Kidney capillary endothelial cell (primary cell): ENCODE measurements around the gene ZNF24.

Experiments
- DNase-seq: peaks from one replicate; pipeline ENCODE4 v3.0.0-alpha.2; 2018; ENCODE audit warnings: low spot score

The ZNF24 gene

DNA sequence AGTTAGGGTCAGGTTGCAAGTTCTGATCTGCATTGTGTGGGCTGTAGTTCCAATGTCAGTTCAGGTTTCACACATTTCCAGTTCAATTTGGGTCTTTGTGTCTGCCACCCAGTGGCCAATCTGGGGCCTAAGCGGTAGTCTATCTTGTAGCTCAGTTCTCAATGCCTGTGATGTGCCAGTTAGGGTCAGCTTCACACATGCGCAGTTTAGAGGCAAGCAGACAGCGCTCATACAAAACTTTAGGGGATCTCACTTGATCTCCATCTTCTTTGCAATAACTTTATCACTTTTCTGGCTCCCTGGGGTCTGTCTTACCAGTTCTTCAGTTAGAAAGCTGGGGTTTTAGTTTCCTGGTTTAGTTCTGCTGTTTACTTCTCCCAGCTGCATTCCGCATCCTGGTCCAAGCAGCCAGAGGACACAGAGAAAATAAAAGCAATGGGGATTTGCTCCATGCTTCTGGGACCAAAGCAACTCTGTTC lies 11.0 kb upstream of the ZNF24 start:
- peak; percentile 80 for DNase-seq

DNA sequence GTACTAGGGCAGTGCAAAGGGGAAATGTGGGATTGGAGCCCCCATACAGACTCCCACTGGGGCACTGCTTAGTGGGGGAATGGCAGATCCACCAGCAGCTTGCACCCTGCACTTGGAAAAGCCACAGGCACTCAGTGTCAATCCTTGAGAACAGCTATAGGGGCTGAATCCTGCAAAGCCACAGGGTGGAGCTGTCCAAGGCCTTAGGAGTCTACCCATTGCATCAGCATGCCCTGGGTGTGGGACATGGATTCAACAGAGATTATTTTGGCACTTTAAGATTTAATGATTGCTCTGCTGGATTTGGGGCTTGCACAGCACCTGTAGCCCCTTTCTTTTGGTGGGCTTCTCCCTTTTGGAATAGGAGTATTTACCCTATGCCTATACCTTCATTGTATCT lies 8.6 kb upstream of the ZNF24 start:
- no peak for DNase-seq

DNA sequence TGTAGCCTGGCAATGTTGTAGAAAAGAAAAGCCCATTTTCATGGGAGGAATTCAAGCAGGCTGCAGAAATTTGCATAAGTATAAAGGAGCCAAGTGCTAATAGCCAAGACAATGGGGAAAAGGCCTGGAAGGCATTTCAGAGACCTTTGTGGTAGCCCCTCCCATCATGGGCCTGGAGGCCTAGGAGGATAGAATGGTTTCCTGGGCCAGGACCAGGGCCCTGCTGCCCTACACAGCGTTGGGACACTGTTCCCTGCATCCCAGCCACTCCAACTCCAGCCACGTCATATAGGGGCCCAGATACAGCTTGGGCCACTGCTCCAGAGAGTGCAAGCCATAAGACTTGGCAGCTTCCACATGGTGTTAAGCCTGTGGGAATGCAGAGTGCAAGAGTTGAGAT lies 8.1 kb upstream of the ZNF24 start:
- no peak for DNase-seq

DNA sequence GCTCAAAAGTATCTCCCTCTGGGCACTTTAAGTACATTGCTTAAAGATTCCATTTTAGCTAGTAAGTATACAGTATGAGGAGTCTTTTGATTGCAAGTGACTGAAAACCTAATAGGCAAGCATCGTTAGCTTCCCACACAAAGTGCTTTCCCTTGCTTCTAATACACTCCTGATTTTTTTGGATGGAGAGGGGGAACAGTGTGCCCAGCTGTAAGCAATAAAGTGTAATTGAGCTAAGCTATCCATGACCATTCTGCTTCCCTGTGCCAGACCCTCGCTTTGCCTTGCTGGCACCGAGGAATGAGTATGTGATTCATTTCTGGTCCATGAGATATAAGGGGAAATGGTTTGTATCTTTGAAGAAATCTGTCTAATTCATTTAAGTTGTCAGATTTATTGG lies 3.8 kb upstream of the ZNF24 start:
- DNase-seq, result no peak

DNA sequence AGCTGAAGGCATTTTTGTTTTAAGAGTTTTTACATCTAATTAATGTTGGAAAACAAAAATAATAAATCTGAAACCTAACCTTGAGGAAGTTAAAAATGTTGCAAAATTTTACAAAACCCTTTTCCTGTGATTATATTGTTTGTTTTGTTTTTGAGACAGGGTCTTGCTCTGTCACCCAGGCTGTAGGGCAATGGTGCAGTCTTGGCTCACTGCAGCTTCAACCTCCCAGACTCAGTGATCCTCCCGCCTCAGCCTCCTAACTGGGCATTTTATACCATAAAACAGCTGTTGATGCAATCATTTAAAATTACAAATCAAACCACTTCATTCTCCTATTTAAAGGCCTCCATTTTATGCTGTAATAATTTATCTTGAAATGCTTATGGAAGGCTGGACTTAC lies 1.7 kb upstream of the ZNF24 start:
- no peak for DNase-seq

DNA sequence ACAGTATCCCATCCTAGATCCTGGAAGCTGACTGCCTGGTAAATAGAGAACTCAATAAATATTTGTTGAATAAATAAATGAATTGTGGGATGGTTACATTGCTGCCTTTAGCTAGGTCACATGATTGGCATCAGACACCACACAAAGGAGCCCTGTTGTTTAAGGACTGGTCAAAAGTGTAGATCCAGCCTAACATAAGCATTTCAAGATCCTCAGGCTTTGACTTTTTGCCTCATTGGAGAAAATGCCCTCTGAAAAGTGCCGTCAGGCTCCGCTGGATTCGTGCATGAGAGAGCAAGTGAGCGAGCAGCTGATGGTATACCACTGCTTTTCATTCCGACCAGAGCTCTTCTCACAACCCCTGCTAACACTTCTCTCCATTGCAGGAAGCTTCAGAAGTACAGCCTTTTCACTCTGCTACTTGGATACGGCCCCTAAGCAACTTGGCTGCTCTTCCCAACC lies 1.3 kb upstream of the ZNF24 start:
- DNase-seq, result no peak

DNA sequence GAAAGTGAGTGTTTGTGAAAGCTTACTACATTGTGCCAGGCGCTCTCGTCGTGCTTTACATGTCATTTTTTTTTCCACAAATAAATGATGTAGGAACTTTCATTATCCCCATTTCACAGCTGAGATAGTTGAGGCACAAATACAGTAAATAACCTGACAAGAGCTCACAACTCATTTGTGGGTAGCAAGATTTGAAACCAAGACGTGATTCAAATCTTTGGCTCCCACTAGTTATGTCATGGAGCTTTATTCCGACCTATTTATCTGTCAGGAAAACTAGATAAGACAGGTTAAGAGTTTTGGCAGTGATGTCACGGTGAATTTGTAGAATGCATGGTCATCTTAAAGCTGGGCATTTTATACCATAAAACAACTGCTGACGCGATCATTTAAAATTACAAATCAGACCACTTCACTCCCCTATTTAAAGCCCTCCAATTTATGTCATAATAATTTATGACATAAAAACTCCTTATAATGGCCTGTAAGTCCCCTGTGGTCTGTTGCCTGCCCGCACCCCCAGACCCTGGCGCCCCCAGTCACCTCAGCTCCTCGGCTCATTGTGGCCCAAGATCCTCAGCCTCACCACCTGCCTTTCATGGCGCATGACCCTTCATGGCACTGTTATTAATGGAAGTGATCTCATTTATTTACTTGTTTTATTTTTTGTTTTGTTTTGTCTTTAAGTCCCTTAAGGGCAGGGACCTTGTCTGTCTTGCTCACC lies 678 bp upstream of the ZNF24 start:
- DNase-seq, result no peak

DNA sequence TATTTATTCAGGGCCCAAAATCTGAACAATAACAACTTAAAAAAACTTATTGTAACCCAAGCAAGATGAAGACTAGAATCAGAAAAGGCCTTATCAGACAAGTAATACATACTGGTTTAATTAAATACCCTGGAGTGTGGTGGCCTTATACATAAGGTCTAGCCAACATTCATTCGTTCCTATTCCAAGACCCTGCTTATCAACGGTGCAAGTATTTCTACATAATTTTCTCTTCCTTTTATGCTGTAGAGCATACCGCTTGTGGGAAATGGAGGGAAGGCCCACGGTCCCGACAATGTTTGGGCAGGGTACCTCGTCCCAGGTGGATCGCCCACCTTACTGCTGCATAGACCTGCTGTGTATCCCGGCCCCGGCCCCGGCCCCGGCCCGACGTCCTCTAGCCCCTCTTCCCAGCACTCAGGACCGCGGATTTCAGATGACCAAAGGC lies 708 bp downstream of the ZNF24 start:
- DNase-seq, result no peak

DNA sequence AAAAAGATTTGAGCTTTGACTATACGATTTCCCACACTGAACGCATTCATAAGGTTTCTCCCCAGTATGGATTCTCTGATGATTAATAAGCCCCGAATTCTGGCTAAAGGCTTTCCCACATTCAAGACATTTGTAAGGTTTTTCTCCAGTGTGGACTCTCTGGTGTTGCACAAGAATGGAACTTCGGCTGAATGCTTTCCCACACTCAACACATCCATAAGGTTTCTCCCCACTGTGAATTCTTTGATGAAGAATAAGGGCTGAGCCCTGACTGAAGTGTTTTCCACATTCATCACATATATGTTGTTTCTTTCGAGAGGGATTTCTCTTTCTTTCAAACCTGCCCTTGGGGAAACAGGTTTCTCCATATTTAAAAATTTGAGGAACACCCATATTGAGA lies 6.9 kb downstream of the ZNF24 start:
- DNase-seq, result no peak

DNA sequence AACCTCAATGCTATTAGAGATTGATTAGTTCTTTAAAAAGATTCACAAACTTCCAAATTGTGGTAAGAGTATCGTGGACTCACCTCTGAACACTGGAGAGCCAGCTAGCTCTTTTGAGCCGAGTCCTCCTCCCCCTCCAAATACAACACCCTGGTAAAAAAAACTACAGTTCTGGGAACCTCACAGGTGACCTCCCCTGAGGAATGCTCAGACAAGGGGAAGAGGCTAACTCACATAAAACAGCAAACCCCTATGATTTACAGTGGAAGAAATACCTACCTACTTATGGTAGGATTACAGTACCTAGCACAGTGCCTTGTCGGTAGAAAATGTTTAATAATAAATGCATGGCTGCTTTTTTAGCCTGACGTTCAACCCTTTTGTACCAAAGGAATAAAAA lies 8.4 kb downstream of the ZNF24 start:
- DNase-seq, result no peak

DNA sequence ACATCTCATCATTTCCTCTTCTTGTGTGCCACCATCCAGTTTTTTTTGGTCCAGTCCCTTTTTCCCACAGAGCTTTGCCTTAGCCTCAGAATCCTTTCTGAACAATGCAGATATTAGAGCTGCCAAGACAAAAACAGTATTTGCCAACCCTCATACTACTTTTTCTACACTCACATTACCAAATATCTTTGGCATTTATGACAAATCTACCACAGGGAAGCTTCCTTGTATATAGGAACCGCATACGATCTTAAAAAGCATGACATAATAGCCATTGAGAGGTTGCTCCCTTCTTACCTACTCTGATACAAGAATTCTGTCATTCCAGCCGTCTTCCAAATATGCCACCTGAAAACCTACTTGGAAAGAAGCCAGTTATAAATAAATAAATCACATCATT lies 9.4 kb downstream of the ZNF24 start:
- no peak for DNase-seq

DNA sequence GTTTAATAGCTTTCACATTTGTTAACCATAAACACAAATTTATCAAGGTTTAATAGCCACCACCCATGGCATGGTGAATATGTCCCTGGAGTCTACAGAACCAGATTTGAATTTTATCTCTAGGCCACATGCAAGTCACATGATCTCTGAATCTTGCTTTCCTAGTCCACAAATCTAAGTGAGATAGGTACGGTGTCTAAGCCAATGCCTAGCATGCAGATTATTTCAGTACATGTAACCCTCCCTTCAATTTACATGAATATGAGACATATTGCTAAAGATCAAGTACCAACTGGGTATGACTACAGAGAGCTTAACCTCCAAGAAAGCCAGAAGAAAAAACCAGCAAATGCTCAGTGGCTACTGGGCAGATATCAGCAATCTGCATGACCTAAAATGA lies 10.0 kb downstream of the ZNF24 start:
- DNase-seq, result no peak

DNA sequence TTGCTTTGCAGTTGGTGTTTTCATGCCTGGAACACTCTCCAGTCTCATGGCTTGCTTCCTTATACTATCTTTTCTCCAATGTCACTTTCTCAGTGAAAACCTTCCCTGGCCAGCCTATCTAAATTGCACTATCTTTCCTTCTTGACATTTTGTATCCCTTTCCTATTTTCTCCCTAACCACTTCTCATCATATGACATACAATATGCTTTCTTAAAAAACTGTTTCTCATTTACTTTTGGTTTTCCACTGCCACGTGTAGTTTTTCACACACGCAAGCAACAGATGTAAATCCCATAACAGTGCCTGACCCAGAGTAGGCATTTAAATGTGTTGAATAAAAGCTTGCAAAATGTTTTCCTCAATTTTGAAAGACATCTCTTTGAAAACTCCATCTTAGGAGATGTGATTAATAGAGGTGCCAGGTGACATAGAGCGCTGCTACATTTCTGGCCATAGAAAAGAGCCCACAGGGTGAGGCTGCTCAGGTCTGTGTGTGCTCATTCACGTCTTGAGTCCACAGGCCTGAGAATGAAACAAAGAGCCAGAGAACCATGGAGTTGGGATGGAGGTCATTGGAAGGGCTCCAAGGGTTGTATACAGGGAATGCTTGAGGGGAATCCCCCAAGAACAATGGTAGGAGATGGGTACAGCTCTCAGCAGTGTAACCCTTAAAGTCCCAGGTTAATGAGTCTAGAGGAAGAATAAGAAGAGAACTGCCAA lies 12.7 kb downstream of the ZNF24 start:
- no peak for DNase-seq

DNA sequence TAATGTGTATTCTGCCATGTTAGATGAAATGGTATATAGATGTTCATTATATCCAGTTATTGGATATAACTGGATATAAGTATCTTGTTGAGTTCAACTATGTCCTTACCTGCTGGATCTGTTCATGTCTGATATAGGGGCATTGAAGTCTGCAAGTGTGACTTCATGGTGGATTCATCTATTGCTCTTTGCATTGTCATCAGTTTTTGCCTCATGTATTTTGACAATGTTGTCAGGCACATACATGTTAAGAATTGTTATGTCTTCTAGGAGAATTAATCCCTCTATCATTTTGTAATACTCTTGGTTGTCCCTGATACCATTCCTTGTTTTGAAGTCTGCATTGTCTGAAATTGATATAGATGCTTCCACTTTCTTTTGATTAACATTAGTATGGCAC lies 15.4 kb downstream of the ZNF24 start:
- DNase-seq, result no peak

DNA sequence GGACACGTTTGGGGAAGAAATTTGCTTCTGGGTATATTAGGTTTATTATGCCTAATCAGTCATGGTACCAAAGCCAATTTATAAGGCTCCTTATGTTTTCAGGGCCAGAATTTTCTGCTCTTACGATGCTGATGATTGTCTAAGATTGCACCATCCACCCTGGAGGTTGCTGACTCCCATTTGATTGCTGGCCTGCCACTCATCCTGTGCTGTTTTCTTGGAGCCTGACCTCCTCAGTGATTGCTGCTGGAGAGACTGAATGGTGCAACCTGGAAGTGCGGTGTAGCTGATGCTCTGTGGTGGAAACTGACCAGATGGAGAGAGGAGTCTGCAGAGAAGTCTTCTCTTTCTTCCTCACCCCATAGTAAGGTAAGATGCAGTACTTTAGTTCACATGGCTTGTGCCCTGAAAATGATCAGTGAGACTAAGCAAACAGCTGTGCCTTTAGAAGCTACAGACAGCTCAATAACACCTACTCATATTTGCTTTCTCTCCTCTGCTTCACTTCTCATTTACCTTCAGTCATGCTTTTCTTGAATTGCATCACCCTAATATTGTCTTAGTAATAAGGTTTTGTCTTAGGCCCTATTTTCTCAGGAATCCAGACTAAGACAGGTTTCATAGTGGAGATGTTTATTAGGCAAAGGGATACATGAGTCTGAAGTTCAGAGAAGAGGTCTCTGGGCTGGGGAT lies 17.4 kb downstream of the ZNF24 start:
- DNase-seq, result no peak

DNA sequence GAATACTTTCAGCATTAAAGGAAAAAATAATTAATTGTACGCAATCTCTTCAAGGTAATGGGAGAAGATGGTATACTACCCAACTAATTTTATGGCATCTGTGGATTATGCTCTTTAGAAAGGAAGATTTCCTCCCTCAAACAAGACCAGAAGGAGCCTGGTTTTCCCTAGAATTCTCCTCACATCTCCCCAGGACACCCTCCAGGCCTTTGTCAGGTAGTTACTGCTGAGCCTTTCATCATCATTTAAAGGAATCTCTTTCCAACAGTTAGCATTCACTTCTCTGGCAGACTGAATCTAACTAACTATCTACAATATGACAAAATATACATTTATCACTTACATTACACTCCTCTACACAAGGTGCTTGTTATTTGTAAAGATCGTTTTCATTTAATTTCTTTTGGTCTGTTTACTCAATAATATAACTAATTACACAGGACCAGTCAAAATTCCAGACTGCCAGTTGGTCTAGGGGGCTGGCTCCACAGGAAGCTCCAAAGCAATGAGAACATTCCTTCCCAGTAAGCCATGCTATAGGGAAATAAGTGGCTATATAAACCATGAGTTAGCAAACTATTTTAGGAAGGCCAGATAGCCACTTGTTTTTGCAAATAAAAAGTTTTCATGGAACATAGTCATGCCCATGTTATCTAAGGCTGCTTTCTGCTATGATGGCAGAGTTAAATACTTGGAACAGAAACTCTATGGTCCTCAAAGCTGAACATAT lies 19.1 kb downstream of the ZNF24 start:
- peak; percentile 44 for DNase-seq

DNA sequence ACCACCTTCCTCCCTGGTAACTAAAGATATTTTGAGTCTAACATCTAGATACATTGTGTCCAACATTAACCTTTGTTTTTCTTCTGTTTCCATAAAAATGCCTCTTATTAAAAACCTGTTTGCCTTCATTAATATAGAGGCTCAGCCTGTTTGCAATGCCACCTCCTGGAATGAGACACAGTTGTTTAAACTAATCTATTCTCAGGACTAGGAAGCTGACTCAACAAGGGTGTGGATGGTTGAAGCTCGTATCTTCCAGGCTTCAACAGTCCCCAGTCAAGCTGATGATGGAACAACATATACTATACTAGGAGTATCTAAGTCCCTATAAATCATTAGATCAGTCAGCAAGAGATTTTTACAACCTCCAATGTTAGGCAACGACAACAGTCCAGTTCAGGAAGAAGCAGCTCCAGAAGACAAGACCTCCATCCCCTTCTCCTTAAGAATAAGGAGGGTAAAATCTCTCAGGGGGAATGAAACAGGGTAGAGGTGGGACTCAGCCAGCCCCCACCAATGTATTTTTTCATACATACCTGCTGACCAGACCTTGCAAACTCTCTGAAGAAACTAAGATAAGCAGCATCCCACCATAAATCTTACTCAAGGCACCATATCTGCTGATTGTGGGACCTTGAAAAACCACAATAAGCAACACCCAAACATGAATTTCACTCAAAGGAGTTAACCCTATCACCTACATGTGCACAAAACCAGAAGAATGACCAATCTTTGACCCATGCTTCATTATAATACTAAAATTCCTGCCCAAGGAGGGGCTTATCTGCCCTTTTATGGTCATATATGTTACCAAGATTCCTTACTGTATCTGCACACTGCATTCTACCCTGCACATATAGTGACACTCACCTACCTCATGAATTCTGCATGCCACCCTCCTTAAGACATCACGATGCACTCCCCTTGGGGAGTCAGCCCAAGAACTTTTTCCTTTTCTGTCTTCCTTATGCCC lies 21.4 kb downstream of the ZNF24 start:
- DNase-seq, result peak; percentile 25

DNA sequence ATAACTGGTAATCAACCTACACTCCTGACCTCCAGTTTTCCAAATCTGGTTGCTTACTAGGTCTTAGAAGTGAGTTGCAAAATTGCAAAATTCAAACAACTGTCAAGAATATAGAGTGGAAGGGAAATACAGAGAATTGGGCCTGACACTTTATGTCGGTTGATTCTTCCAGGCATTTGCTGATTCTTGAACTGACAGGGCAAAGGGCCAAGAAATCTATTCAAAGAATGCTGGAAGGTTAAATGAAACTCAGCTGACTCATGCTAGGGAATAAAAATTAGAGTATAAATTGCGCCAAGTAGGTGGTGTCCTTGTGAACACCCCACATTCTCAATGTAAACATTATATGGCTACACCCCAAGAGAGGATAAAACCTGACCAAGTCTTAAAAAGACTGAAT lies 32.7 kb downstream of the ZNF24 start:
- DNase-seq, result no peak

DNA sequence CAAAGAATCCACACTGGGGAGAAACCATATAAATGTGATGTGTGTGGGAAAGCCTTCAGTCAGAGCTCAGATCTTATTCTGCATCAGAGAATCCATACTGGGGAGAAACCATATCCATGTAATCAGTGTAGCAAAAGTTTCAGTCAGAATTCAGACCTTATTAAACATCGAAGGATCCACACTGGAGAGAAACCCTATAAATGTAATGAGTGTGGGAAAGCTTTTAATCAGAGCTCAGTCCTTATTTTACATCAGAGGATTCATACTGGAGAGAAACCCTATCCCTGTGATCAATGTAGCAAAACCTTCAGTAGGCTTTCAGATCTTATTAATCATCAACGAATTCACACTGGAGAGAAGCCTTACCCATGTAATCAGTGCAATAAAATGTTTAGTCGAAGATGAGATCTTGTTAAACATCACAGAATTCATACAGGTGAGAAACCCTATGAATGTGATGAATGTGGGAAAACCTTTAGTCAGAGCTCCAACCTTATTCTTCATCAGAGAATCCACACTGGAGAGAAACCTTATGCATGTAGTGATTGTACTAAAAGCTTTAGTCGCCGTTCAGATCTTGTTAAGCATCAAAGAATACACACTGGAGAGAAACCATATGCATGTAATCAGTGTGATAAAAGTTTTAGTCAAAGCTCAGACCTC lies 37.5 kb downstream of the ZNF24 start:
- DNase-seq, result no peak

DNA sequence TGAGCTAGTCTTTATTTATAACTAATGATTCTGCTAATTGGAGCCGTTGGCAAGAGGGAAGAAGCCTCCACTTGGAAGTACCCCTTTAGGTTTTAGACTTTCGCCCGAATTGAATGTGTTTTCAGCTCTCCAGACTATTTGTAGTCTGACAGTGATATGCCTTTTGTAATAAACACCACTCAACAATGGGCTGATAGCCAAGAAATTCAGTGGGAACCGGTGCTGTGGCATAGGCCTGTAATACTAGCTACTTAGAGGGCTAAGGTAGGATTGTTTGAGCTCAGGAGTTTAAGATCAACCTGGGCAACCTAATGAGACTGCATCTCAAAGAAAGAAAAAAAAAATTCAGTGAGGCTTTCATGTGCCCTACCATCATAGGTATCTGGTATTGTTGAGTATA lies 40.6 kb downstream of the ZNF24 start:
- DNase-seq, result no peak

DNA sequence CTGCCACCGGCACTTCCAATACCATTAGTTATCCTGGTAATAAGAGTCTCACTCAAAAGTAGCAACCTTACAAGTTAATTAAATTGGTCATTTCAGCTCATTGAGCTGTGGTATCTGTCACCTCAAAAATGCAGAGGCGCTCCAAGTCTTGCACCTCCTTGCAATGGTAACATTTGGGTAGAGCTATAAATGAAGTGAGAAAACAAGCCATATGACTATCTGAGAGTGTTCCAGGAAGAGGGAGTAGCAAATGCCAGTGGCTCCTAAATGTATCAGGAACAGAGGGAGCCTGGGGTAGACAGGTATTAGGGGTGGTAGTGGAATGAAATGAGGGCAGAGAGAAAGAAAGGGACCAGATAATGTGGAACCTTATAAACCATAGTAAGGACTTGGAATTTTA lies 48.2 kb downstream of the ZNF24 start:
- no peak for DNase-seq
